ENCODE results near the gene DIP2B.

Gene DIP2B

GRCh38 chr12:50655374-50655921 is 150.7 kb downstream of the DIP2B start:
- no peak for TF ChIP-seq MAX (IDR thresholded peaks at IDR 0.05; ENCODE audit: low read depth, low read length)
- no peak for TF ChIP-seq CTCF (IDR thresholded peaks at IDR 0.05; ENCODE audit: low read depth, low read length)
- no peak for TF ChIP-seq POLR2A (IDR thresholded peaks at IDR 0.05; ENCODE audit: extremely low read depth, insufficient read length)
- no peak for TF ChIP-seq MYC (IDR thresholded peaks at IDR 0.05; ENCODE audit: low read depth, low read length)
- no peak overlapping the region for H3K4me3 ChIP-seq (ENCODE audit: low read depth, low read length)
- DNase-seq (ENCODE audit: low read depth), result no peak

- no peak for TF ChIP-seq MYC (IDR thresholded peaks at IDR 0.05; ENCODE audit: low read depth, low read length)
- TF ChIP-seq CTCF (IDR thresholded peaks at IDR 0.05; ENCODE audit: low read depth, low read length), result no peak
- TF ChIP-seq POLR2A (IDR thresholded peaks at IDR 0.05; ENCODE audit: extremely low read depth, insufficient read length), result no peak
- no peak for TF ChIP-seq MAX (IDR thresholded peaks at IDR 0.05; ENCODE audit: low read depth, low read length)
- H3K4me3 ChIP-seq (ENCODE audit: low read depth, low read length), result no peak overlapping the region
- DNase-seq (ENCODE audit: low read depth), result no peak
Observed at GRCh38 chr12:50659260-50659659, 154.5 kb downstream of the DIP2B start.

GRCh38 chr12:50659690-50660424 is 155.1 kb downstream of the DIP2B start:
- no peak for TF ChIP-seq CTCF (IDR thresholded peaks at IDR 0.05; ENCODE audit: low read depth, low read length)
- no peak for TF ChIP-seq MYC (IDR thresholded peaks at IDR 0.05; ENCODE audit: low read depth, low read length)
- no peak for TF ChIP-seq POLR2A (IDR thresholded peaks at IDR 0.05; ENCODE audit: extremely low read depth, insufficient read length)
- no peak for TF ChIP-seq MAX (IDR thresholded peaks at IDR 0.05; ENCODE audit: low read depth, low read length)
- no peak for DNase-seq (ENCODE audit: low read depth)
- H3K4me3 ChIP-seq (ENCODE audit: low read depth, low read length), result no peak overlapping the region

- no peak overlapping the region for H3K4me3 ChIP-seq (ENCODE audit: low read depth, low read length)
- TF ChIP-seq CTCF (IDR thresholded peaks at IDR 0.05; ENCODE audit: low read depth, low read length) (no peak), POLR2A (IDR thresholded peaks at IDR 0.05; ENCODE audit: extremely low read depth, insufficient read length) (no peak), MYC (IDR thresholded peaks at IDR 0.05; ENCODE audit: low read depth, low read length) (no peak), MAX (IDR thresholded peaks at IDR 0.05; ENCODE audit: low read depth, low read length) (no peak)
- no peak for DNase-seq (ENCODE audit: low read depth)
Observed at GRCh38 chr12:50660425-50660822, 155.6 kb downstream of the DIP2B start.

GRCh38 chr12:50661300-50662115 is 156.7 kb downstream of the DIP2B start:
- no peak overlapping the region for H3K4me3 ChIP-seq (ENCODE audit: low read depth, low read length)
- no peak for TF ChIP-seq POLR2A (IDR thresholded peaks at IDR 0.05; ENCODE audit: extremely low read depth, insufficient read length)
- no peak for TF ChIP-seq CTCF (IDR thresholded peaks at IDR 0.05; ENCODE audit: low read depth, low read length)
- TF ChIP-seq MYC (IDR thresholded peaks at IDR 0.05; ENCODE audit: low read depth, low read length), result no peak
- TF ChIP-seq MAX (IDR thresholded peaks at IDR 0.05; ENCODE audit: low read depth, low read length), result no peak
- no peak for DNase-seq (ENCODE audit: low read depth)

Data from NB4 (cell line).